ENCODE data around the gene HOXD10.

HOXD10 gene

GRCh38 chr2:176137906-176138305, 21.3 kb downstream of the HOXD10 start:
- TF ChIP-seq RAD21 (IDR thresholded peaks at IDR 0.05; ENCODE audit: low read depth) (no peak), EP300 (IDR thresholded peaks at IDR 0.05; ENCODE audit: borderline replicate concordance) (no peak), REST (IDR thresholded peaks at IDR 0.05; ENCODE audit: low read depth) (no peak), TEAD4 (IDR thresholded peaks at IDR 0.05) (no peak), ZBTB7A (IDR thresholded peaks at IDR 0.05; ENCODE audit: low read depth) (no peak), FOXM1 (IDR thresholded peaks at IDR 0.05; ENCODE audit: borderline replicate concordance, low read depth) (no peak), EGR1 (IDR thresholded peaks at IDR 0.05) (no peak), CEBPB (IDR thresholded peaks at IDR 0.05) (no peak), USF1 (IDR thresholded peaks at IDR 0.05) (no peak), TCF12 (IDR thresholded peaks at IDR 0.05; ENCODE audit: low read depth) (no peak), MAX (IDR thresholded peaks at IDR 0.05) (no peak), YY1 (IDR thresholded peaks at IDR 0.05; ENCODE audit: low read depth) (no peak)

- TF ChIP-seq USF1 (IDR thresholded peaks at IDR 0.05) (no peak), CEBPB (IDR thresholded peaks at IDR 0.05) (no peak), TCF12 (IDR thresholded peaks at IDR 0.05; ENCODE audit: low read depth) (no peak), FOXM1 (IDR thresholded peaks at IDR 0.05; ENCODE audit: borderline replicate concordance, low read depth) (no peak), REST (IDR thresholded peaks at IDR 0.05; ENCODE audit: low read depth) (no peak)
Observed at GRCh38 chr2:176138526-176138922, 21.9 kb downstream of the HOXD10 start.

GRCh38 chr2:176138923-176139660, 22.5 kb downstream of the HOXD10 start:
- TF ChIP-seq YY1 (IDR thresholded peaks at IDR 0.05; ENCODE audit: low read depth) = no peak
- TF ChIP-seq FOXM1 (IDR thresholded peaks at IDR 0.05; ENCODE audit: borderline replicate concordance, low read depth) = no peak
- TF ChIP-seq RAD21 (IDR thresholded peaks at IDR 0.05; ENCODE audit: low read depth) = no peak
- TF ChIP-seq TEAD4 (IDR thresholded peaks at IDR 0.05) = no peak
- TF ChIP-seq EGR1 (IDR thresholded peaks at IDR 0.05) = no peak
- TF ChIP-seq CREB1 (IDR thresholded peaks at IDR 0.05; ENCODE audit: low read depth) = no peak

- TF ChIP-seq CEBPB (IDR thresholded peaks at IDR 0.05) = no peak
- TF ChIP-seq EGR1 (IDR thresholded peaks at IDR 0.05) = no peak
- no peak for TF ChIP-seq TAF1 (IDR thresholded peaks at IDR 0.05; ENCODE audit: low read depth)
- no peak for TF ChIP-seq ZBTB7A (IDR thresholded peaks at IDR 0.05; ENCODE audit: low read depth)
- TF ChIP-seq REST (IDR thresholded peaks at IDR 0.05; ENCODE audit: low read depth) = no peak
- TF ChIP-seq NFIC (IDR thresholded peaks at IDR 0.05) = no peak
- no peak for TF ChIP-seq FOXM1 (IDR thresholded peaks at IDR 0.05; ENCODE audit: borderline replicate concordance, low read depth)
- no peak for TF ChIP-seq RAD21 (IDR thresholded peaks at IDR 0.05; ENCODE audit: low read depth)
- TF ChIP-seq TEAD4 (IDR thresholded peaks at IDR 0.05) = no peak
- TF ChIP-seq TCF12 (IDR thresholded peaks at IDR 0.05; ENCODE audit: low read depth) = no peak
Observed at GRCh38 chr2:176139661-176140512, 23.3 kb downstream of the HOXD10 start.
